Prostate gland (tissue), 2 donors: ENCODE results near the gene CES3. TPM values are rescaled to one million over a fixed set of nuclear protein-coding genes. Genes with fewer than 3 reads are reported as not detected.

Experiments used
- DNase-seq: peaks from one replicate; pipeline ENCODE4 v3.0.0-alpha.2; 2019; ENCODE audit warnings: low spot score
- H3K27ac ChIP-seq, 2 donors: fragments of 200-600 bp; sonication (generic); 2 replicates each; pipeline ENCODE4 v1.5.1; 2017 to 2019
- H3K27me3 ChIP-seq: fragments of 200-600 bp; sonication (generic); replicated peaks from 2 replicates; pipeline ENCODE4 v1.5.1; 2019; ENCODE audit not compliant: insufficient read depth
- H3K36me3 ChIP-seq, 2 donors: fragments of 200-600 bp; sonication (generic); 1 replicate in 1 of 2; 2 replicates in 1 of 2; pipeline versions ENCODE4 v1.5.1 to v1.8.1; 2017 to 2019
- H3K4me1 ChIP-seq: fragments of 200-600 bp; sonication (generic); replicated peaks from 2 replicates; pipeline ENCODE4 v1.5.1; 2019
- H3K4me3 ChIP-seq, 2 donors: fragments of 200-600 bp; sonication (generic); 2 replicates each; pipeline ENCODE4 v1.5.1; 2017 to 2019
- H3K9me3 ChIP-seq: fragments of 200-600 bp; sonication (generic); 2 replicates; pipeline ENCODE4 v1.5.1; 2017
- POLR2A ChIP-seq: fragments of 450-650 bp; IDR thresholded peaks from one replicate; pipeline ENCODE4 v1.6.1; 2016; ENCODE audit warnings: antibody characterized with exemption, mild to moderate bottlenecking
- POLR2AphosphoS5 ChIP-seq: sonication (generic); formaldehyde crosslinking; IDR thresholded peaks from one replicate; pipeline ENCODE4 v1.6.1; 2017; ENCODE audit warnings: antibody characterized with exemption
- WGBS: methylation state at CpG from one replicate; pipeline ENCODE4 v1.1.5; 2018; 5-methylcytosine and 5-hydroxymethylcytosine counted together
- intact Hi-C: fragments of 100-400 bp; cut with DNase I; formaldehyde crosslinking; loops from one replicate; pipeline ENCODE4 v1.14.2; 2022
- total RNA-seq, 2 donors: library from RNA; depleted of rRNA; stranded (reverse); fragments of >200 nt; gene quantifications; one replicate each; pipeline ENCODE4 v1.1.0, GENCODE V29; 2016
- TF ChIP-seq, protein P1 (sequence below), 4 experiments: fragments of 200-600 bp in 2 of 4; fragments of 450-650 bp in 2 of 4; sonication (generic) in 2 of 4; IDR thresholded peaks; 1 replicate in 3 of 4; 2 replicates in 1 of 4; pipeline ENCODE4 v1.5.1; 2016 to 2019; ENCODE audit warnings: antibody characterized with exemption in 4 of 4, mild to moderate bottlenecking in 2 of 4, moderate library complexity in 2 of 4

Gene CES3, protein sequence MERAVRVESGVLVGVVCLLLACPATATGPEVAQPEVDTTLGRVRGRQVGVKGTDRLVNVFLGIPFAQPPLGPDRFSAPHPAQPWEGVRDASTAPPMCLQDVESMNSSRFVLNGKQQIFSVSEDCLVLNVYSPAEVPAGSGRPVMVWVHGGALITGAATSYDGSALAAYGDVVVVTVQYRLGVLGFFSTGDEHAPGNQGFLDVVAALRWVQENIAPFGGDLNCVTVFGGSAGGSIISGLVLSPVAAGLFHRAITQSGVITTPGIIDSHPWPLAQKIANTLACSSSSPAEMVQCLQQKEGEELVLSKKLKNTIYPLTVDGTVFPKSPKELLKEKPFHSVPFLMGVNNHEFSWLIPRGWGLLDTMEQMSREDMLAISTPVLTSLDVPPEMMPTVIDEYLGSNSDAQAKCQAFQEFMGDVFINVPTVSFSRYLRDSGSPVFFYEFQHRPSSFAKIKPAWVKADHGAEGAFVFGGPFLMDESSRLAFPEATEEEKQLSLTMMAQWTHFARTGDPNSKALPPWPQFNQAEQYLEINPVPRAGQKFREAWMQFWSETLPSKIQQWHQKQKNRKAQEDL
- under 1 TPM; 0.36 to 0.80 TPM for total RNA-seq

DNA sequence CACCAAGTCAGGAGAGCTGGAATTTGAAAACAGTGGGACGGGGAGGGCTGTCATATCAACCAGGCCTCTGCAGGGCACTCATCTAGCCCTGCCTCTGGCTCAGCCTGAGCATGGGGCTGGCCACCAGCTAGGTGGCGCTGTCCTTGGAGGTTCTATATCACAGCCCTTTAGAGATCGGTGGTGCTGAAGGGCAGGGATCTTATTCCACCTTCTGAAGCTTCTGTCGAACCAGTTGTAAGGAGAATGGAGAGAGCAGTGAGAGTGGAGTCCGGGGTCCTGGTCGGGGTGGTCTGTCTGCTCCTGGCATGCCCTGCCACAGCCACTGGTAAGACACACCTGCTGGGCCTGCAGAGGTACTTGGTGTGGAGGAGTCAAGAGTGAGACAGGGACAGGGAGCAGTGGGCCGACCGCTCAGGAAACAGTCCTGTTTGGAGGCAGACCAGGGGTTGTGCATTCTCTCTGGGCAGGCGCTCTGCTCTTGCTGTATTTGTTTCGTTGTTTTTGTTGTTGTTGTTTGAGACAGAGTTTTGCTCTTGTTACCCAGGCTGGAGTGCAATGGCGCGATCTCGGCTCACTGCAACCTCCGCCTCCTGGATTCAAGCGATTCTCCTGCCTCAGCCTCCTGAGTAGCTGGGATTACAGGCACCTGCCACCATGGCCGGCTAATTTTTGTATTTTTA lies at the start of gene CES3:
TSS of gene CES3 (plus strand) at position 202 of the 680 bp plus-strand sequence. CDS start at position 244, 42 bp downstream.
- intact Hi-C loops = no loop called here
- no peaks in the 10 kb centered on the region for H3K27me3 ChIP-seq
- no peaks in the 10 kb centered on the region for H3K9me3 ChIP-seq
- TF ChIP-seq POLR2AphosphoS5 = no peak
- TF ChIP-seq, protein P1, sequence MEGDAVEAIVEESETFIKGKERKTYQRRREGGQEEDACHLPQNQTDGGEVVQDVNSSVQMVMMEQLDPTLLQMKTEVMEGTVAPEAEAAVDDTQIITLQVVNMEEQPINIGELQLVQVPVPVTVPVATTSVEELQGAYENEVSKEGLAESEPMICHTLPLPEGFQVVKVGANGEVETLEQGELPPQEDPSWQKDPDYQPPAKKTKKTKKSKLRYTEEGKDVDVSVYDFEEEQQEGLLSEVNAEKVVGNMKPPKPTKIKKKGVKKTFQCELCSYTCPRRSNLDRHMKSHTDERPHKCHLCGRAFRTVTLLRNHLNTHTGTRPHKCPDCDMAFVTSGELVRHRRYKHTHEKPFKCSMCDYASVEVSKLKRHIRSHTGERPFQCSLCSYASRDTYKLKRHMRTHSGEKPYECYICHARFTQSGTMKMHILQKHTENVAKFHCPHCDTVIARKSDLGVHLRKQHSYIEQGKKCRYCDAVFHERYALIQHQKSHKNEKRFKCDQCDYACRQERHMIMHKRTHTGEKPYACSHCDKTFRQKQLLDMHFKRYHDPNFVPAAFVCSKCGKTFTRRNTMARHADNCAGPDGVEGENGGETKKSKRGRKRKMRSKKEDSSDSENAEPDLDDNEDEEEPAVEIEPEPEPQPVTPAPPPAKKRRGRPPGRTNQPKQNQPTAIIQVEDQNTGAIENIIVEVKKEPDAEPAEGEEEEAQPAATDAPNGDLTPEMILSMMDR (IDR thresholded peaks at IDR 0.05) = peak in 2 of 4 experiments; percentile 15 to 47
- 70% methylated on average over 16 of the region's 16 CpGs for WGBS
- H3K36me3 ChIP-seq = no peaks in the 10 kb centered on the region
- no peak within 1 kb of the TSS for H3K27ac ChIP-seq
- H3K4me3 ChIP-seq = no peak within 1 kb of the TSS
- DNase-seq = no peak
- H3K4me1 ChIP-seq = no peaks in the 10 kb centered on the region

DNA sequence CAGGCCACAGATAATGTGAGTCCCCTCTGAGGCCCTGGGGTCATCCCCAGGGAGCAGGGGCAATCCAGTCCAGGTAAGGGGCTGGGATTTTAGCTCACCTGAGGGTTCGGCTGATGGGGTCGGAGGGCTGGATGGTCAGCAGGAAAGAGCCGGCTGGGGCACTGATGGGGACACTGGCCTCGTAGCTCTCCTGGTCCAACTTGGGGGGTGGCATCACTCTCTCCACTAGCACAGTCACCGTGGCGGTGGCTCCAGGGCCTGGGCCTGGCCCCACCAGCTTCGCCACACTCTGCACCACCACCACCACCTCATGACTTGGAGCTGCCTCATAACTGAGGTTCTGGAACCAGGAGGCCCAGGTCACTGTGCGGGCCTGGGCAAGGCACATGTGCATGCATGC lies 49.3 kb upstream of the CES3 start:
- no peak for DNase-seq
- no peak overlapping the region for H3K4me3 ChIP-seq
- TF ChIP-seq POLR2A = no peak
- TF ChIP-seq, protein P1 (IDR thresholded peaks at IDR 0.05) = no peak
- no peak for TF ChIP-seq POLR2AphosphoS5
- intact Hi-C loops = no loop called here
- no peak overlapping the region for H3K27ac ChIP-seq
- no peaks in the 10 kb centered on the region for H3K9me3 ChIP-seq
- no peaks in the 10 kb centered on the region for H3K4me1 ChIP-seq
- H3K36me3 ChIP-seq = no peaks in the 10 kb centered on the region
- whole genome bisulfite sequencing = 92% methylated on average over 5 of the region's 8 CpGs
- H3K27me3 ChIP-seq = no peaks in the 10 kb centered on the region

DNA sequence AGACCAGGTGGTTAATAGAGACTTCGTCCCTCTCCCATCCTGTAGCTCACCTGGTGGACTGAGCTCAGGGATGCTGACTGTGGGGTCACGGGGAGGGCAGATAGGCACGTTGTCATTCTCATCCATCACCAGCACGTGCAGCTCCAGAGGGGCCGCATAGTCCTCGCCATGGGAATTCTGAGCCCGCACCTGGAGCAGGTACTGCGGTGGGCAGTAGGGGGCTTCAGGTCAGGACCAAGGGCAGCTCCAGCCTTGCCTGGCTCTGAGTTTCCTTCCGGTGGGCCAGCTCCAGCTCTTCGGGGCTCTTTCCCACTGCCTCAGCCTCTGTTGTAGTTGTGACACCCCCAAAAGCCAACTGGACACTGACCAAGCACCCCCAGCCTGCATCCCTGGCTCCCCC lies 48.0 kb upstream of the CES3 start:
- intact Hi-C loops = no loop called here
- WGBS = 42% methylated on average over 10 of the region's 10 CpGs

DNA sequence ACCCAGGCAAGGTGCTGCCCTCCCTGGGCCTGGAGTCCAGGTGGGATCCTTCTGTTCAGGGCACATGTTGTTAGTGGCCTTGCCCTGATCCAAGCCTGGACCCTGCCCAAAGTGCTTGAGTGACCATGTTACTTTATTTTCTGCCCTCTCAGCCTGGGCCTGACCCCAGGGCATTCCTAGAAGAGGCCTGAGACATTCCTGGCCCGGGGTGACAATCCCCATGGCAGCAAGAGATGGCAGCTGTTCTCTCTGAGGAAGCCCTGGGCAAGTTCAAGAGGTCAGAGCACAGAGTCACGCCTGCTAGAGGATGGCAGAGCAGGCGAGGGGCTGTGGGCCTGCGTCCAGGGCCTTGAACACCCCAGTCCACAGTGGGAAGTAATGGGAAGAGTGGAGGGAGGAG lies 47.4 kb upstream of the CES3 start:
- WGBS = 88% methylated on average over 4 of the region's 4 CpGs

More for the DNA sequence above, 48.0 kb upstream of the CES3 start:
- Histone ChIP-seq H3K4me1 (no peaks in the 10 kb centered on the region), H3K27ac (no peak overlapping the region), H3K9me3 (no peaks in the 10 kb centered on the region), H3K4me3 (no peak overlapping the region), H3K36me3 (no peaks in the 10 kb centered on the region), H3K27me3 (no peaks in the 10 kb centered on the region)
- no peak for DNase-seq
- TF ChIP-seq POLR2A (no peak), POLR2AphosphoS5 (no peak)
- TF ChIP-seq, protein P1 (IDR thresholded peaks at IDR 0.05) = no peak

More for the DNA sequence above, 47.4 kb upstream of the CES3 start:
- DNase-seq = no peak
- H3K27me3 ChIP-seq = no peaks in the 10 kb centered on the region
- no peak overlapping the region for H3K27ac ChIP-seq
- TF ChIP-seq POLR2A = no peak
- TF ChIP-seq POLR2AphosphoS5 = no peak
- TF ChIP-seq, protein P1 (IDR thresholded peaks at IDR 0.05) = no peak
- H3K4me3 ChIP-seq = no peak overlapping the region
- H3K36me3 ChIP-seq = no peaks in the 10 kb centered on the region
- no peaks in the 10 kb centered on the region for H3K9me3 ChIP-seq
- intact Hi-C loops = no loop called here
- H3K4me1 ChIP-seq = no peaks in the 10 kb centered on the region
